A172 (cell line): ENCODE data around the gene GRIK4. TPM values are rescaled to one million over a fixed set of nuclear protein-coding genes. Genes with fewer than 3 reads are reported as not detected.
"Not testable (repeated sequence)": the region's sequence is repeated elsewhere in the genome, so short reads cannot be mapped to it uniquely, and the experiment has no call there.

Experiments used
- DNase-seq: peaks from one replicate; pipeline ENCODE4 v3.0.0-alpha.2; 2015; ENCODE audit warnings: low spot score
- total RNA-seq: library from RNA; depleted of rRNA; stranded (reverse); fragments of >200 nt; shearing (Covaris generic); gene quantifications from 2 replicates; pipeline ENCODE4 v1.2.3, GENCODE V29; 2014

GRIK4 gene
- total RNA-seq, 1 experiment from 2014 or later: not detected

DNA sequence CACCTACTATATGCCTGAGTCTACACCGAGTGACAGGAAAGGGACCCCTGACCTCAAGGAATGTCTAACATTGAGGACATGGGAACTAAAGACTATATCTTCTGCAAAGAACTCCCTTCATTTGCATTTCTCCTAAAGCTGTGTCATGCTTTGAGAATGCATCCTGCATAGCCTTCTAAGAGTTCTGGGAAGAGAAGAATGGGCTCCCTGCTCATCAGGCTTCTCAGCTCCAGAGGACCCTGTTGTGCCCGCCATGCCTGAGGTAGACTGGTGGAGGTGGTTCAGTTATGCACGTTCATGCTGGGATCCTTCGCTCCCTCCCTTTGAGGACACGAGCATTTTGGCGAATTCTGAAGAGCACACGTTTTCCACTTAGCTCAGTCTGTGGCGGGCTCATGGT lies 63.3 kb downstream of the GRIK4 start:
- DNase-seq: no peak

DNA sequence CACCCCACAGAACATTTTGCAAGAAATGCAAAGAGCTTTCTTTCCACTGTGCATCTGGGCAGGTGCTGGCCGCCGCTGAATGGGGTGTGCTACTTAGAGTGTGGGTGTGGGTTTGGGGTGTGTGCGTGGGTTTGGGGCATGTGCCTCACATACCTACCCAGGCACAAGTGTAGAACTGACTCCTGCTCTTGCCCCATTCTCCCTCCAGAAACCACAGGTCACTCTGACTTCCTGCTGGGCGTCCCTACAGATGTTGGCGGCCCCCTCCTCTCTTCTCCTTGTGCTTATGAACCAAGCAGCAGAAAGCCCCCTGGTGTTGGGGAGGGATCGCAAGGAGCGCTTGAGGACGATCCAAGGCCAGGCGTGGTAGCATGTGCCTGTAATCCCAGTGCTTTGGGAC lies 63.9 kb downstream of the GRIK4 start:
- no peak for DNase-seq

DNA sequence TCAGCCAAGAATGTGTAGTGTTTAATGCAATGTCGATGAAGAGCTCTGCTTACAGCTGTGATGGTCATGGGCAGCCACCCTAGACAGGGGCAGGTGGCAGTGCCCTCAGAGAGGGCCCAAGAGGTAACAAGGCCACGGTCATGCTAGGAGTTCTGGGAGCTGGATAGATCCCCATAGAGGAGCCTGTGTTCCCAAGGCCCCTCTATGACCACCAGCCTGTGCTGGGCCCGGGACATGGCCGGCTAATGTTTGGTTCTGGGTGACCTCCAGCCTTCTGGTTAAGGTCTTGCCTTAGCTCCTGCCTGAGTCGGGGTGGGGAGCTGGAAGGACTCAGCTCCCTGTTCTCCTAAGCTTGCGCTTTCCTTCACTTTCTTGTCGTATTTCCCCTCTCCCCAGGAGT lies 65.1 kb downstream of the GRIK4 start:
- DNase-seq: no peak

DNA sequence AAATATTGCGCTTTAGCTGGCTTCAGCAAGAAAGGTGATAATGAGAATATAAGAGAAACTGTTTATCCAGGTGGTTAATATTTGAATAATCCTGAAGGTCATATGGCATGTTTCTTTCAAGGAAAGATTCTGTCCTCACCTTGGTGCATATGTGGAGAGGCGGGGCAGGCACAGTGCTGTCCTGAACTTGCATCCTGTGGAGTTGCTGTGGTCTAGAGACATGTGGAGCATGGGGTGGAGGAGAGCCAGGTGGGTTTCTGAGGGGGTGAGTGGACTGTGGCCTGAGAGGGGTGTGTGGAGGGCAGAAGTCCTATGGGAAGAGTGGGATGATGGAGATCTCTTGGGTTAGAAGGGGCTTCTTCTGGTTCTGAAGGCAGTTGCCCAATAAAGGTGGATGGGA lies 65.5 kb downstream of the GRIK4 start:
- no peak for DNase-seq

DNA sequence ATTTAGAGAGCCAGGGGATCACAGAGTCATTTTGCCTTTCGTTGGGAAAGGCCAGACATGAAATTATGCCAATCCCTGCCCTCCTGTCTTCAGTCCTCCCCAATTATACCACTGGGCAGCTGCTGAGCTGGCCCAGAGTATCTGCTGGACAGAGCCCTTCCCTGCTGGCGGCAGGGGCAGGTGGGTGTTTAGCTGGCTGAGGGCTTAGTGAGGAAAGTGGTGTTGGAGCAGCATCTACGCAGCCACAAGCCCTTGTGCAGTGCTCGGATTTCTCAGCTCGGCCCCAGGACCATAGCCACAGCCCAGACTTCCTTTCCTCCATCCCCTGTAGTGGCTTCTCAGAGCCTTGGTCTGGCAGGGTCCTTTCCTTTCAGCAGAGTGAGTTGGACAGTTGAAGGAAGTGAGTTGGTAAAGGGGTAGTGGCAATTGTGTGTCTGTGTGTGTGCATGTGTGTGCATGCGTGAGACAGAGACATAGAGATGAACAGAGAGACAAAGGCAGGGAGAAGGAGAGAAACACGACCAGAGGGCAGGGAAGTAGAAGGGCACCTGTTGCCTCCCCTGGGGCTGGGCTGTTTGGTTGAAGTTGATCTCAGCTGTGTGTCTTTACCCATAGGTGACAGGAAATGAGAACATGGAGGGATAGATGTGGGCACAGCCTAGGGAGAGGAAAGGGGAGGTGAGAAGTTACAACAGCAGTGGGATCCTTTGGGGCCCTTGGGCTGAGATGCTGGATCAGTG lies 66.2 kb downstream of the GRIK4 start:
- no peak for DNase-seq

DNA sequence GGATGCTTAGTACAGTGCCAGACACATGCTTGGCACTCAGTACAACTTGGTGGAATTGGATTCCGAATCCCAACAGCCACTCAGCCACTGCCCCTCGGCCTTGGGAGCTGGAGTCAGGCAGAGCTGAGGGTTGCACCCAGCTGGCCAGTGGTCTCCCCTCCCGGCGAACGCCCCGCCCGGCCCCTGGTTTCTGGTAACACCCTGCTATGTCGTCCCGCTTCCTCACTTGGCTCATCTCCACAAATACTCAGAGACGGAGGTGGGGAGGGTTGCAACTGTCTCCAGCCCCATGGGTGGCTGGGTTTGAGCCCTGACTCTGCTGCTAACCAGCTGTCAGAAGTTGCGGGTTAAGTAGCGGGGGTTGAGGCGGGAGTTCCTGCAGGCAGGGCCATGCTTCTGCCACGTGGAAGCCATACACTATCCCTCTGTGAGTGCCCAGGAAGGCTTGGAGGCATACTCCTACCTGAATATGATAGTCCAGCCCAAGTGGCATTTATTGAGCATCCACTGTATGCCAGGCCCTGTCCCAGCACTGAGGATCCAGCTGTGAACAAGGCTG lies 67.1 kb downstream of the GRIK4 start:
- DNase-seq: no peak

DNA sequence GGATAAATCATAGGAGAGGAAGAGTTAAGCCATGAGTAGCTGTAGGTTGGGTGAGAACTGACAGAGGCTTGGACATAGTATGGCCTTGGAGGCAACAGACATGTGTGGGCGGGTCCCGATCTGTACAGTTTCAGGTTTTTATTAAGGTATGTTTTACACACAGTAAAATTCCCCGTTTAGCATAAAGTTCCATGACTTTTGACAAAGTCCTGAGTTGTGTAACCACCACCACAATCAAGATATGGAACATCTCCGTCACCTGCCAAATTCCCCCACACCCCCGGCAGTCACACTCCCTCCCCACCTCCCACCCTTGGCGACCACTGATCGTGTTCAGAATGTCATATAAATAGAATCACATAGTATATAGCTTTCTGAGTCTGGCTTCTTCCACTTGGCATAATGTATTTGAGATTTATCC lies 68.1 kb downstream of the GRIK4 start:
- no peak for DNase-seq

DNA sequence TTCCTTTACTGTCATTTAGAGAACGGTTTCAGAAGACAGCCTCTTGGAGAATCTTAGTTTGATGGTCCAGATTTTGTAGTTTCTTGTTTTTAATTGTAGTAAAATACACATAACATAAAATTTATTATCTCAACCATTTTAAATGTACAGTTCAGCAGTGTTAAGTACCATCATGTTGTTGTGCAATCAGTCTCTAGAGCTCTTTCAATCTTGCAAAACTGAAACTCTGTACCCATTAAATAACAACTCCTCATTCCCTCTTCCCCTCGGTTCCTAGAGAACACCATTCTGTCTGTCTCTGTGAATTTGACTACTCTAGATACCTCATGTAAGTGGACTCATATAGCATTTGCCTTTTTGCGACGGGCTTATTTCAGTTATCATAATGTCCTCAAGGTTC lies 69.8 kb downstream of the GRIK4 start:
- DNase-seq: no peak

DNA sequence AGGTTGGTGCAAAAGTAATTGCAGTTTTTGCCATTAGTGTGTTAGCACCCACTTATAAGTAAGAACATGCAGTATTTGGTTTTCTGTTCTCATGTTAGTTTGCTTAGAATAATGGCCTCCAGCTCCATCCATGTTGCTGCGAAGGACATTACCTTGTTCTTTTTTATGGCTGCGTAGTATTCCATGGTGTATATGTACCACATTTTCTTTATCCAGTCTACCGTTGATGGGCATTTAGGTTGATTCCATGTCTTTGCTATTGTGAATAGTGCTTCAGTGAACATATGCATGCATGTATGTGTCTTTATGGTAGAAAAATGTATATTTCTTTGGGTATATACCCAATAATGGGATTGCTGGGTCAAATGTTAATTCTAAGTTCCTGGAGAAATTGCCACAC lies 71.0 kb downstream of the GRIK4 start:
- DNase-seq: not testable (repeated sequence)

DNA sequence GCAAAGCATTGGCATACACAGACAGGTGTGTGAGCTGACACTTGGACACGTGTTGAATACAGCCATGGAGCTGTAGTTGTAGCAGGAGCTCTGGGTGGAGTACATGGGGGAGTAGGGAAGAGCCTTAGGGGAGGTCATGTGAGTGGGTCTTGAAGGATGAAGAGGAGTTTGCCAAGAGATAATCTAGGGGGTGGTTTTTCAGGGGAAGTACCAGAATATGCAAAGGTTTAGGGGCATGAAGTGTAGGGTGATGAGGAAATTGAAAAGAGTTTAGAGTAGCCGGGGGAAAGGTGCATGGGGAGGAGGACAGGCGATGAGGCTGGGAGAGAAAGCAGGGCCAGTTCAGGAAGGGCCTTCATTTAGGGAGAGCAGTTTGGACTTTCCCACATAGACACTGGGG lies 74.5 kb downstream of the GRIK4 start:
- DNase-seq: no peak

DNA sequence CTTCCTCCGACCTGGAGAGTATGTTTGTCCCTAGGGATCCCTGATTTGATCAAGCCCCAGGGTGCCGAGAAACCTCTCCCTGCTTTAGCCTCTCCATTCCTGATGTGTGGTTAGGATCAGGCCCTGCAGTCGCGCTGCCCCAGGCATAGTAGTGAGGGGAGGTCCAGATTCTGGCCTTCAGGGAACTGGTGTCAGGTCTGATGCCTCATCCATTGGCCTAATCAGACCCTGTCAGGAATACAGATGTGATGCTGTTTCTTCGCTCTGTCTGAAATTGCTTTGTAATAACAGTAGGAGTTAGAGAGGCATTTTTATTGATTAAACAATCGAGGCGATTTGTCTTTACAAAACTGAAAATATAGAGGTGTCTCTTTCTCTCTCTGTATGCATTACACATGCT lies 75.2 kb downstream of the GRIK4 start:
- DNase-seq: no peak

DNA sequence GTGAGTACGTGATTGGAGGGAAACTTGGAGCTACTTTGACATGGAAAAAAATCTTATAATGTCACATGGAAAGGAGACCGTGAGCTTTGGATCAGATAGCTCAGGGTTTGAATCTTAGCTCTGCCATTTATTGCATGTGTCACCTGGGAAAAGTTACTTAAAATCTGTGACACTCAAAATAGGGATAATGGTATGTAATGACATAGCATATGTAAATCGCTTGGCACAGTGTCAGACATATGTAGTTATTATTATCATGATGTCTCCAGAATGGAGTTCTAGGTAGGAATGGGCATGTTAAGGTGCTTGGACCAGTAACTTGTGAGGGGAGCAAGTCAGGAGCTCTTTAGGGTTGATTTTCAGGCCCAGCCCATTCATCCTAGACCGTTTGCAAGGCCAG lies 75.8 kb downstream of the GRIK4 start:
- no peak for DNase-seq

DNA sequence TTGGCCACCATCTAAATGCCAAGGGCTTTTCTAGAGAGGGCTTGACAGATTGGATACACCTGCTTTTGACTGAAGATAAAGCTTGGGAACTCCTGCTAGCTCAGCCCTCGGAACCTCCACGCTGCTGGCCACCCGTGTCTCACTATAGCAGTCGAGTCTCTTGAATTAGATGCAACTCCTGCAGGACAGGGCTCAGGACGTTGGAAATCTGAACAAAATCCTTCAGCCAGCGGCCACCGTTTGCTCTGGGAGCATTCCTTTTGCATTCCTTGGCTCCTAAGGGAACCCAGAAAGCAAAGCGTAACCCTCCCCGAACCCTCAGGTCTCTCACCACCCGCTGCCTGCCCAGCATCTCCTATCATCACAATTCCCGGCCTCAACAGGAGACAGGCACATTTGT lies 77.8 kb downstream of the GRIK4 start:
- no peak for DNase-seq

DNA sequence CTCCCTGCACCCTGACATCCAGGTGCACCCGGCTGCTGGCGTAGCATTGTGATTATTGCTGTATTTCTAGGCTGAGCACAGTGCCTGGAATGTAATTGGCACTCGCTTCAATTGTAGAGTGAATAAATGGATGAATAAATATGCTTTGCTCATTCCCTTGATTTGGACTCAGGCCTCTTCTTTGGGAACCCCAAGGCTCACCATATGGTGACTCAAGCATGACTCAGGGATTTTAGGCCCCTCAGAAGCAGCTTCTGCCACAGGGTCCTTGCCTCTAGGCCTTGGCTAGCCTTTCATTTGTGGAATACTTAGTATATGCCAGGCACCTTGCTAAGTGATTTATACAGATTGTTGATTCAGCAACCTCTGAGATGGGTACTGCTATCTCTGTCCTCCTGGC lies 78.9 kb downstream of the GRIK4 start:
- DNase-seq: no peak

DNA sequence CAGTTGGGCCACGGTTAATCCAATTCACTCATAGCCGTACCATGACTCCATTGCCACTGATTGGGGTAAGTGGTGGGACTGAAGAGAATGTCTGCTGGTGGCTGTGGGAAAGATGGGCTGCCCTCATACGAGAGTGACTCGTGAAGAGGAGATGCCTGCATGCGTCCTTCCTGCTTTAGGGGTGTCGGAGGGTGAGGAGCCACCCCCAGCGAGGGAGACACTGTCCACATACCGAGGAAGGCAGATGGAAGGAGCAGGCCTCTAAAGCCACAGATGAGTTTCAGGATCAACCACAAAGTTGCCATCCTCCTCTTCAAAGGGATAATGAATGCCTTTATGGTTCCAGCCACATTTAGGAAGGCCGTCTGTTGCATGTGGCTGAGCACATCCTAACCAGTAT lies 83.2 kb downstream of the GRIK4 start:
- no peak for DNase-seq

DNA sequence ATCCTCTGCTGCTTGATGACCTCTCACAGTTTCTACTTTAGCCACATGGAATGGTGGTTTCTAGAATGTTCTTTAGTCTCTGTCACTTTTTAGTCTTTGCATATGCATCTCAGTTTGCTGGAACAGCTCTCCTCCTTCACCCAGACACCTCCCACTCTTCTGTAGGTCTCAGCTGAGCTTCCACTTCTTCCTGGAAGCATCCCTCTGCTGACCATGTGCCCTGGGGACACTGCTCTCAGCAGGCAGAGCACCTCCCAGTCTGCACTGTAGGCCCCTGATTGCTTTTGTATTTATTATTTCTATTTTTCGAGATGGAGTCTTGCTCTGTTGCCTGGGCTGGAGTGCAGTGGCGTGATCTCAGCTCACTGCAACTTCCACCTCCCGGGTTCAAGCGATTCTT lies 84.0 kb downstream of the GRIK4 start:
- no peak for DNase-seq

DNA sequence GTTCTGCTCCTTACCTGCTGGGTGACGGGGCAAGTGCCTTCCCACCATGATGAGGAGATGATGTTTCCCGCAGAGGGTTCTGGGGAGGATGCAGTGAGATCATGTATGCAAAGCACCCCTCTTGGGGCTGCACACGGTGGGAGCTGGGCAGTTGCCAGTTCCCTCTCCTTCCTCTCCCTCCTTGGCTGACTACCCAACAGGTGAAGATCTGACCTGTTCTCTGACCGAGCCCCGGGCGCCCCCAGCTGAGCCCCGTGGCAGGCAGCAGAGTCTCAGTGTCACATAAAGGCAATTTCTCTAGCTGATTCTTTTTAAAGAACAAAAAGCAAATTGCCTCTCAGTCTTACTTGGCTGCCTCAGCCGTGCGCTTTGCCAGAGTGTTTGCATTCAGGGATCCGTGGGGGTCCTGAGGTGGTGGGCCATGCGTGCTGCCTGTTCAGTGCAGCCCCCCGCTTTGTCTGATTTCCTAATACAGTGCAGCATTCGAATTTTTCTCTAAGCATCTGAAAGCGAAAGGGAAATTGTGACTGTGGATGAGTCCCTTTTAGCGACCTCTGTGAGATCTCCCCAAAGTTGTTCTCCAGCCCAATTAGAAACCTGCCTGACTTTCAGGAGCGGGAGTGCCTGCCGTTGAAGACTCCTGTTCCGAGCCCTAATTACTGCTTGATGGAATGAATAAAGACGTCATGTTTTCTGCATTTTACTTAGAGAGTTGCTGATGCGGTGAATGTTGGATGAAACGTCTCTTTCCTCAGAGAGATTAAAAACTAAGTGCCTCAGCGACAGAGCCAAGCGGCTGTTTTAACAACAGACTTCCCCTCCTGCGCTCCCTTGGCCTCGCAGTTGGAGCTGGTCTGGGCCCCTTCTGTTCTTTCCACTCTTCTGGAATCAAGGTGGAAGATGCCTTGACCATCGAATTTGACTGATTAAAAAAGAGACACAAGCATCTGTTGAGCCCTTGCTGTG lies 86.0 kb downstream of the GRIK4 start:
- no peak for DNase-seq

DNA sequence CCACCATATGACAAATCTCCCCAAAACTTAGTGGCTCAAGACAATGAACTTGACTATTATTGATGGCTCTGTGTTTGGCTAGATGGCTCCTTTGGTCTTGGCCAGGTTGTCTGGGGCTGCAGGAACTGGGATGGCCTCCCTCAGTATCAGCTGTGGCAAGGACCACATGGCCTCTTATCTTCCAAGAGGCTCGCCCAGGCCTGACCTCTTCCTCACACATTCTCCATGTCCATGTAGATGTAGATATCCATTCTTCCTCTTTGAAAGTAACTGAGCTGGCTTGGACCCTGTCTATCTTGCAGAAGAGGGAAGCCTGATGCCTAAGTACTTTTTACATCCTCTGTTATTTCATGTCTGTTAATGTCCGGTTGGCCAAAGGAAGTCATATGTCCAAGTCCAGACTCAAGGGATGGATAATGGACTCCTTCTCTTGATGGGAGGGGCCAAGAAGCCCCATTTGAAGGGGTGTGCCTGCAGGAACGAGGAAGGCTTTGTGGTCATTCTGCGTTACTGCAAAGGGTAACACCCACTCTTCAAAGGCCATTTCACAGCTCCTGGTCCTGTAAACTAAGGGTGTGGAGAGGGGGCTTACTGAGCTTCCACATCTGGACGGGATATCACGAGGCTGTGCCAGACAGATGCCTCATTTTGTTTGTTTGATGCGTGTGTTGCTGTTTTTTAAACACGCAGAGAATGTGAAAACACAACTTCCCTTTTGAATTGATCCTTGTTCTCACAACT lies 87.1 kb downstream of the GRIK4 start:
- no peak for DNase-seq

DNA sequence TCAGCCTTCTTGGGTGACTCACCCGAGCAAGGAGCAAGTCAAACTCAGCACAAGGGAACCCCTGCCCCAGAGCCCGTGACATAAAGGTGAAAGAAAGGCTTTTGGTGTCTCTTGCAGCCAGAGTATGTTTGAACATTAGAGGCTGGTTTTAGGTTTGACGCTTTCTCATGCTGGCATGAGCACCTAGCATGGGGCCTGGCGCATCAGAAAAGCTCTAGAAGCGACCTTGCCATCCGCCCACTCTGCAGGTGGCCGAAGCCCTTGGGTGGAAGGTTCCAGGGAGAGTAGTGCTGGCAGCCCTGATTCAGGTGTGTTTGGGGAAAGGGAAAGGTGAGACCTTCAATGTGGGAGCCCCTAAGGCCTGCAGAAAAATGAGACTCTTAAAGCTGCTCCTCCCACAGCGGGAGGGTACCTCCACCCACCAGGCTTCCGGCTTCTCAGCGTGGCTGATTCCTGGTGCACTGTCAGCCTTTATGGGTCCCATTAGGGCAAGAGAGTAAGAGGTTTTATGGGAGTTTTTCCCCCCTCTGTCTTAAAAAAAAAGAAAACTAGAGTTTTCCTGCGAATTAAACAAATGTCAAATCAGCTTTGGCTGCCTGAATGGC lies 88.4 kb downstream of the GRIK4 start:
- DNase-seq: no peak

DNA sequence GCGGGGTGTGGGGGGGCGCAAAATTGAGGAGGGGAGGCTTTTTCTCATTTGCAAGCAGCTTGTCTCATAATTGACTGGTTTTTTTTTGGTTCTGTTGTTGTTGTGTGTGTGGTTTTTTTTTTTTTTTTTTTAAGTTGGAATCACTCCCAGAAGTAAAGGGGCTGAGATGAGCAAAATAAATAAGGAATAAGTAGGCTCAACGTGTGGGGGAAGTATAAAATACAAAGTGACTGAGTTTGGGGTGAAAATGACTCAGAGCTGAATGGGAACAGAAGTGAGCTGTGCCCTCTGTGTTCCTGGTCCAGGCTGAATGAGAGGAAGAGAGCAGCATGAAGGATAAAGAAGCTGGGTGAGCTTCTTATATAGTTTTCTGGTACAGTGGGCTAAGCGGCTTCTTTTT lies 90.0 kb downstream of the GRIK4 start:
- peak; percentile 26 for DNase-seq

DNA sequence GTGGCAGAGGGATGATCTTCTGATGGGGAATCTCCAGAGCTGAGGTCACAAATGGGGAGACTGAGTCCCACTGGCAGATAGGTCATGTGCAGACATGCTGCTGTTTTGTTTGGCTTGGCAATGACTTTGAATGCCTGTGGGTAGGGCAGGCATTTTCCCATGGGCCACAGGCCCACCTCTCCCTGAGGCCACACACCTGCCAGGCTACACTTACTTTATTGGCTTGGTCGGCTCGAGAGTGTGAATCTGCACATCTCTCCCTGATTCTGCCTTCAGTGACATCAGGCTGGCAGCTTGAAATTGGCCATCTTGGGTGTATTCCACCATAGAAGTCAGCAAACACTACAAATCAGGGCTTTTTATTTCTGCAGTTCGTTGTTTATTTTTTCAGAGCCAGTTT lies 91.5 kb downstream of the GRIK4 start:
- DNase-seq: no peak

DNA sequence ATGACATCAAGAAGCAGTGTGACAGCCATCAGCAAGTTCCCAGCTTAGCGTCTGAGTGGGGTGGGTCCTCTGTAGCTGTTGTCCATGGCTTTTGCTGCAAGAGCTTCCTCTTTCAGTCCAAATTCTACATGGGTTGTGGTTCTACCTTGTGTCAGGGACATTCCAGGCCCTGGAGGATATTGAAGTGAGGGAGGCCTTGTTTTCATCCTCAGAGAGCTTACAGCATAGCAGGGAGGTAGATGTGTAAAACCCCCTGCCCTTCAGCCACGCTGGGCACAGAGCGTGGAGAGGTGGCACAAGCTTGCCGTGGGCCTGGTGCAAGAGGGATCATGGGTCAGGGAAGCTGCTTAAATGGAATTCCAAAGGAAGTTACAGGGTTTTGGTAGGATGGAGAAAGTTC lies 93.9 kb downstream of the GRIK4 start:
- no peak for DNase-seq
